Hematopoietic multipotent progenitor cell (in vitro differentiated cells): ENCODE measurements around the gene ELMOD2. TPM values are rescaled to one million over a fixed set of nuclear protein-coding genes. Genes with fewer than 3 reads are reported as not detected.
"Not testable (repeated sequence)": the region's sequence is repeated elsewhere in the genome, so short reads cannot be mapped to it uniquely, and the experiment has no call there.

ENCODE experiments used
- DNase-seq, 3 donors: peaks; one replicate each; pipeline ENCODE4 v3.0.0-alpha.2; 2011 to 2015; ENCODE audit warnings: low read depth in 2 of 3, low spot score in 2 of 3
- total RNA-seq: library from RNA; depleted of rRNA; stranded (reverse); fragments of >200 nt; gene quantifications from one replicate; pipeline ENCODE4 v1.2.3, GENCODE V29; 2012

Gene ELMOD2, protein sequence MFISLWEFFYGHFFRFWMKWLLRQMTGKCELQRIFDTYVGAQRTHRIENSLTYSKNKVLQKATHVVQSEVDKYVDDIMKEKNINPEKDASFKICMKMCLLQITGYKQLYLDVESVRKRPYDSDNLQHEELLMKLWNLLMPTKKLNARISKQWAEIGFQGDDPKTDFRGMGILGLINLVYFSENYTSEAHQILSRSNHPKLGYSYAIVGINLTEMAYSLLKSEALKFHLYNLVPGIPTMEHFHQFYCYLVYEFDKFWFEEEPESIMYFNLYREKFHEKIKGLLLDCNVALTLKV
- 10.8 TPM for total RNA-seq

- DNase-seq: peak; percentile 89 to 99 (median 98)
Measured at GRCh38 chr4:140523857-140524742, at the start of gene ELMOD2. Gene ELMOD2, plus strand, starts transcription at chr4:140524168. Its CDS starts 1,261 bp downstream, at chr4:140525429.

DNA sequence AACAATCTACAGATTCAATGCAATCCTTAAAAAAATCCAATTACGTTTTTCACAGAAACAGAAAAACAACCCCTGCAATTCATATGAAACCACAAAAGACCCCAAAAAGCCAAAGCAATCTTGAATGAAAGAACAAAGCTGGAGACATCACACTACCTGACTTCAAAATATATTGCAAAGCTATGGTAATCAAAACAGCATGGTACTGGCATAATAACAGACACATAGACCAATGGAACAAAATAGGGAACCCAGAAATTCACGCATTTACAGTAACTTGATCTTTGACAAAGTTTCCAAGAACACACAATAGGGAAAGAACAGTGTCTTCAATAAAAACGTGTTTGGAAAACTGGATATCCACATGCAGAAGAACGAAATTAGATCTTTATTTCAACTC is 40.5 kb upstream of the ELMOD2 start:
- no peak for DNase-seq

DNA sequence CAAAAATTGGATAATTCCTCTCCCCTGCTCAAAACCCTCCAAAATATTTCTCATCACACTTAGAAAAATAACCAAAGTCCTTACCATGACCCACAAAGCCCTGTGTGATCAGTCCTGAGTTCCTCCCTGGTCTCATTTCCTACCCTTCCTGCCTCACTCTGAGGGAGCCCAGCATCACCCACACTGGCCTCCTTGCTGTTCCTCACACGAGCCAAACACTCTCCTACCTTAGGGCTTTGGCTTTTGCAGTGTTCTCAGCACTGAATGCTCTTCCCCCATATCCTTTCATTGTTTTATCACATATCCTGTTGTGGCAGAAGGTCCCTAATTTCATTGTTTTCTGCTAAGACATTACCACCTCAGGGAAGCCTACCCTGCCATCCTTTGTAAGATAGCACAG is 38.0 kb upstream of the ELMOD2 start:
- no peak for DNase-seq

DNA sequence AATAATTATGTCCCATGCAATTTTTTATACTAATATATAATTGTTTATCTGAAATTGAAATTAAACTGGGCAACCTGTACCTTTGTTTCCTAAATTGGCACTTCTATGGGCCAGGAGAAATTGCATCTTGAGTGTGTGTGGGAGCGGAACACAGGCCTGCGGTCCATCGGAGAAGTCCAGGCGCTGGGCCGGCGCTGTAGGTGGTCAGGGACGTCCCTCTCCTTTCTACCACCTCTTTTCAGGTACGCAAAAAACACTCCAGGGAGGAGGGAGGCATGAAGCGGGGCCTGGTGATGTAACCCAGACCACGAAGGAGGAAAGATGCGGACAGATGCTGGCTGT is 26.6 kb upstream of the ELMOD2 start:
- peak in 1 of 3 donors; percentile 5 for DNase-seq

DNA sequence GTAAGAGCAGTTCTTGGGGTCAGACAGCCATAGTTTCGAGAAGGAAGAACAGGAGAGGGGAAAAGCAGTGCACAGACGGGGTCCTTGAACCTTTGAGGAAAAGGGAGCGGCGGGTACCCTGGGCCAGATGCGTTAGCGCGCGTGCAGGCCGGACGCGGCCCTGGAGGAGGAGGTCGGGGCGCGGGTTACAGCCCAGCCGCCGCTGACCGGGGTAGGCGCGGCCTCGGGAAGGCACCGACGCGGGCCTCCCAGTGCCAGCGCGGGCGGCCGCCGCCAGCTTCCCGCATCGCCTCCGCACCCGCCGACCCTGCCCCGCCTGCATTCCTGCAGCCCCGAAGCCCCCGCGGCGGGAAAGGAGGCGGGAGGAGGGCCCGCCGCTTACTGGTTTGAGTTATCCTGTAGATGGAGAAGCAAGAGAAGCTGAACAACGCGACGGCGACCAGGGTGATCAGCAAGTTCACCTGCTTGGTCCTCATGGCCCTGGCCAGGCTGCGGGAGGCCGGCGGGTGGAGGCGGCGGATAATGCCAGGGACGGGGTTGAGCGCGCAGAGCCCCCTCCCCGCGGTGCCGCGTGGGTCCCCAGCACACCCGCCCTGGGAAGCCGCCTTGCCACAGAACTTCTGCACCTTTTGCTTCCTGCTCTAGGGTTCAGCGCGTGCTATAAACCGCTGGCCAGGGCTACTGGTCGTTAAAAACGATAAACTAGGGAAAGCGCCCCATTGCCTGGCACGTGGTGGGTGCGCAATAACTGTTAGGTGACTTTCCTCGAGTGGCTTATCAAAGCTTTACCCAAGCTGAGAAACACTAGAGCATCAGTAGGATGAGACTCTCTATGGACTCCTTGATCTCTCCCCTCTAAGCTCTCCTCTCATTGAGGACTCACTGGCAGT is 26.0 kb upstream of the ELMOD2 start, which contains the start of gene MGAT4D:
MGAT4D (minus strand) TSS at position 547 of the 890 bp plus-strand sequence; CDS start at position 476, 71 bp downstream.
- peak in 2 of 3 donors; percentile 4 to 17 for DNase-seq

DNA sequence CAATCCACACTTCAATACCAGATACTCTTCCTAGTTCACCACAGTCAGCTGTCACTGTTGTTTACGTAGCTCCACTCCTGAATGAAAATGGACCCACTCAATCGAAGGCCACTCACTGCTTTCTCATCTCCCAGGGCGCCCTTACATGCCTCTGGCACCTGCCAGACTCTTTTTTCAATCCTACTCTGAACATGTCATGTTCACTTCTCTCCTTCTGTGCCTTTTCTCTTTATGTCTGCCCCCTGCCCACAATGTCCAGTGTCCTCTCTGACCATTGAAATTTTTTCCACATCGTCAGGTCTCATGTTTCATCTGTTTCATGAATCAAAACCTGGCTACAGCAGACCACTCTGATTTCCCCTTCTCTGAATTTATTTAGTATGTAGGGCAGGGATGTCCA is 24.6 kb upstream of the ELMOD2 start:
- no peak for DNase-seq

- no peak for DNase-seq
Measured at GRCh38 chr4:140504261-140504660, 19.7 kb upstream of the ELMOD2 start.

- not testable (repeated sequence) for DNase-seq
Measured at GRCh38 chr4:140513765-140514164, 10.2 kb upstream of the ELMOD2 start.

GRCh38 chr4:140515423-140515822 is 8.5 kb upstream of the ELMOD2 start:
- no peak for DNase-seq

DNA sequence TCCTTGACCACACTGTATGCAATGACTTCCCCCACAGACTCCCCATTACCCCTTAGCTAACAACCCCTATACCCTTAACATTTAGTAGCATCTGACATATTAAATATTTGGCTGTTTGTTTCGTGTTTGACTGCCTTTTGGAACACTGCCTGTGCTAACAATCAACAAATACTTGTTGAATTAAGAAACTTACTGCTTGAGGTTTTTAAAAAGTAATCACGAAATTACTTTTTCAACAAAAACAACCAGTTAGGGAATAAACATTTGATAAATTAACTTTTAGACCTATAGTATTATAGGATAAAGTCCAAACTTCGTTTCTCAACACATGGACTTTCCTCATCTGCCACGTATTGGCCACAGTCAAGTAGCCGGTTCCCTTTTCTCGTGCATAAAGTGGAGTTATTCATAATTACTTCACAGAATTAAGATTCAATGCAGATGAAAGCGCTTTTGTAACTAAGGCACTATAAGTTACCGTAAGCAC is 555 bp upstream of the ELMOD2 start:
- no peak for DNase-seq

DNA sequence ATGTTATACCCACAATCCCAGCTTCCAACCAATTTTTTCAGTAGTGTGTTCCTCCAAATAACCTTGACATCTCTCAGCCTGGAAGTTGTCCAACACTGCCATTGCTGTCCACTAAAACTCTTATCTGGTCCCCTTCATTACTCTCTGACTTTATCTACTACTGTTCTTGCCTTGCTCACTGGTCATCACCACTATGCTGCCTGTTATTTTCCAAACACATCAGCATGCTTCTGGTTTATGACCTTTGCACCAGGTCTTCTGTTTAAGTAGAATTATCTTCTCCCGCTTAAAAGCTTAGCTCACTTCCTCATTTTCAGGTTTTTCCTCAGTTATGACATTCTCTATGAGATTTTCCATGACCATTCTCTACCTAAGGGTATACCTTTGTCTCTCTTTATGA is 5.5 kb downstream of the ELMOD2 start:
- no peak for DNase-seq

DNA sequence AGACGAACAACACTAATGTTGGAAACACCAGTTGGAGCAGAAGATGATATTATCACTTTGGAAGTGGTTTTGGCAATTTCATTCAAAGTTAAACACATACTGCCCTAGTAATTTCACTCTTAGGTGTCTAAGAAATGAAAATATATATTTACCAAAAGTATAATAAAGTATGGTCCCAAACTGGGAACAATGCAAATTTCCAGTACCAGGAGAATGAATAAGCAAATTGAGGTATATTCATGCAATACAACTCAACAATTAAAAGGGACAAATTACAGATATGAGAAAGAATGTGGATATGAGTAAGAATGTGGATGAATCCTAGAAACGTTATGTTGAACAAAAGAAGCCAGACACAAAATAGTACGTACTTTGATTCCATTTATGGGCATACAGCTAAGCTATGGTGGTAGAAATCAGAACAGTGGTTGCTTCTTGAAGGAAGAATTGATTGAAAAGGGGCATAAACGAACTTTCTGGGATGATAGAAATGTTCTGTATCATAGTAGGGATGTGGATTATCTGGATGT is 10.0 kb downstream of the ELMOD2 start:
- no peak for DNase-seq

- DNase-seq: no peak
Measured at GRCh38 chr4:140556372-140557085, 32.6 kb downstream of the ELMOD2 start.

DNA sequence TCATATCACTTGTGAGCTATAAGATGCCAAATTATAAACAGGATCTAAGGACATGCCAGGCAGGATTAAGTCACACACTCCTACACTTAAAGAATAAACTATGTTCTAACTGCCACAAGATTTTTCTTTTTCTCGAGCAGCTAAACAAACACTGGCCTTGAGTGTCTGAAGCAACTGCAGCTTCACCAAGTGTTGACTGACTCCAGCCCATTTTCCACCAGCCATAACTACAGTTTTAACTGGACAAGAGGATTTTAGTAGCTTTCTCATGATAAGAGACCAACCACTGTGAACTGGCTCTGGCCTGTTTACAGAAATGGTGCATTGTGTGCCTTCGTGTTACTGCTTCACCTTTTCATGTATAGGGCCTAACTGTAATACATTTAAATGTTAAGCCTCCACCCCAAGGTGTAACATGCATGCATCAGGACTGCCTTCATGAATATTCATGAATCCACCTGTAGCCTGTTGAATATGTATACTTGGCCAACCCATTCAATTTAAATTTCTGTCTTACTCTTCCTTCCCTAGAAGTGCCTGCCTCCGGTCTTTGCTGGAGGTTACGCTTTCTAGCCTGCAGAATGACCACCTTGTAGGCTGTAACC is 34.0 kb downstream of the ELMOD2 start:
- DNase-seq: no peak

GRCh38 chr4:140559696-140560095 is 35.7 kb downstream of the ELMOD2 start:
- no peak for DNase-seq

DNA sequence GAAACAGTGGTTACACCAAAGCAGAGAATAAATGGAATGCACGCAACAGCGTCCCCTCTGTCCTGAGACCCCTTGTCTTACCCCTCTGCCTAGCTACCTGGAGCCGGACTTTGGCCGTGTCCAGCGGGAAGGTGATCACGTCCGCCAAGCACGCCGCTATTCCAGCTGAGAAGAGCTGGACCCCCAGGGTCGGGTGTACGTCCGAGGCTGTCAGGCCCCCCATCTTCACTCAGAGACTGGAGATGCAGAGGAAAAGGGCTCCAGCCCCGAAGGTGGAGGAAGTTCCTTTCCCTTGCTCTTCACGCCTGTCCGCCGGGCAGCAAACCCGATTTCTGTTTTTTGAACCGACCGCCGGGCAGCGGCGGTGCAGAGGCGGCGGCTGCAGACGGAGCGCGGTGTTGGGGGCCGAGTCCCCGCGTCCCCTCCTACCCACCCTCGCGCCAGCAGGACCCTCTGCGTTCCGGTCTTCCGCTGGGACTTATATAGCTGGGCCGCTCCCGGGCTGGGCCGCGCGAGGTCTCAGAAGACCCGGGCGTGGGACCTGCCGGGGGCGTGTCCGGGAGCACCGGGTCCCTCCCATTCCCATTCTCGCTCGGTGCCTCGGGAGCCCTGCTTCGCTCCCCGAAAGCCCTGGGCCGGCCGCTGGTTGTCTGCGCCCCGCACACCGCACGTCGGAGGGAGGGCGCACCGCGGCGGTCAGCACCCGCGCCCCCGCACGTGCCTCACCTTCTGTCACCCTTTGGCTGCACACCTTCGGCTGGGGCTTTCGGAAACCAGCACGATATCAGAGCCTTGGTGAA is 44.7 kb downstream of the ELMOD2 start, which contains the start of gene UCP1:
UCP1 (minus strand) TSS at position 455 of the 800 bp plus-strand sequence; CDS start at position 223, 232 bp downstream.
- DNase-seq: peak in 1 of 3 donors; percentile 24

DNA sequence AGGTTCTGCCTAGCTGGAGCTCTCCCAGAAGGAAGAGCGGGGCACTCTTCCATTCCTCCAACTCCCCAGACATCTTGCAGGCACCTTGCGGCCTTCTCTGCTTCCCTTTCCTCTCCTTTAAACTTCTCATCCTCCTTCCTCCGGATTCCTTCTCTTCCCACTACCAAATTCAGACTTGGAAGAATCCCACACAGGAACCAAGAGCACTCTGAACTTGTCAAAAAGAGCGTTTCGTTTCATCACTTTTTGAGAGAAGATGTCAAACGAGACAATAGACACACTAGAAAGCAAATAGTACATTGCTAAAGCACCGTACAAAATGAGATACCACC is 45.3 kb downstream of the ELMOD2 start:
- peak in 1 of 3 donors; percentile 15 for DNase-seq

- DNase-seq: no peak
Measured at GRCh38 chr4:140571620-140572019, 47.7 kb downstream of the ELMOD2 start.
